ENCODE measurements around the gene PAX8.

- TF ChIP-seq CTCF (IDR thresholded peaks at IDR 0.05) = no peak
- TF ChIP-seq POLR2AphosphoS5 (IDR thresholded peaks at IDR 0.05) = no peak
- no peak for TF ChIP-seq POLR2A (IDR thresholded peaks at IDR 0.05)
Observed at GRCh38 chr2:113264713-113265403, 13.9 kb downstream of the PAX8 start.

Data from gastroesophageal sphincter (tissue), 3 donors.